Keratinocyte (primary cell): ENCODE data around the gene TNXB.
"Not testable (repeated sequence)": the region's sequence is repeated elsewhere in the genome, so short reads cannot be mapped to it uniquely, and the experiment has no call there.

Source experiments
- CTCF ChIP-seq, 3 experiments: IDR thresholded peaks in 1 of 3; conservative IDR thresholded peaks in 1 of 3; optimal IDR thresholded peaks in 1 of 3; 2 replicates in 2 of 3; 3 replicates in 1 of 3; pipeline versions ENCODE3 to v1.5.1; 2011; ENCODE audit warnings: low read length in 3 of 3, mild to moderate bottlenecking in 3 of 3, moderate library complexity in 2 of 3, control low read depth in 1 of 3, inconsistent platforms in 1 of 3; ENCODE audit not compliant: insufficient read depth in 2 of 3; ENCODE audit errors: extremely low read depth in 1 of 3
- EZH2 ChIP-seq: IDR thresholded peaks from one replicate; pipeline ENCODE4 v1.6.1; 2012; ENCODE audit warnings: inconsistent platforms, mild to moderate bottlenecking, low read length, moderate library complexity

- TF ChIP-seq CTCF (optimal IDR thresholded peaks at IDR 0.05 in 1 of 3, IDR thresholded peaks at IDR 0.05 in 1 of 3, conservative IDR thresholded peaks at IDR 0.05 in 1 of 3; ENCODE audit: extremely low read depth in 1 of 3, insufficient read depth in 2 of 3, low read length in 3 of 3); EZH2: not testable (repeated sequence)
Measured at GRCh38 chr6:32004864-32005537, 104.1 kb downstream of the TNXB start.
